OCI-LY1 (cell line): ENCODE data around the gene LIAS.

ENCODE experiments used
- H2AFZ ChIP-seq: fragments of 200-600 bp; sonication (generic), shearing (Covaris generic); 2 replicates; pipeline ENCODE4 v1.6.0; 2014; ENCODE audit warnings: antibody characterized with exemption, mild to moderate bottlenecking, low read length
- H3F3A ChIP-seq: fragments of 200-600 bp; sonication (generic), shearing (Covaris generic); 2 replicates; pipeline ENCODE4 v1.6.0; 2014; ENCODE audit warnings: mild to moderate bottlenecking, antibody characterized with exemption, low read length, moderate library complexity; ENCODE audit not compliant: insufficient read depth
- H3K27ac ChIP-seq: fragments of 200-600 bp; sonication (generic); 2 replicates; pipeline ENCODE4 v1.5.1; 2014; ENCODE audit warnings: low read length, mixed run types, mild to moderate bottlenecking, low read depth; ENCODE audit not compliant: poor library complexity, severe bottlenecking
- H3K27me3 ChIP-seq: fragments of 200-600 bp; sonication (generic); 2 replicates; pipeline ENCODE4 v1.6.0; 2014; ENCODE audit warnings: antibody characterized with exemption, mild to moderate bottlenecking, low read length, moderate library complexity; ENCODE audit not compliant: insufficient read depth
- H3K36me3 ChIP-seq: fragments of 200-600 bp; sonication (generic); 2 replicates; pipeline ENCODE4 v1.6.1; 2014; ENCODE audit warnings: mild to moderate bottlenecking, antibody characterized with exemption, low read length, moderate library complexity, mixed read lengths; ENCODE audit not compliant: insufficient read depth
- H3K4me1 ChIP-seq: fragments of 200-600 bp; sonication (generic); 2 replicates; pipeline ENCODE4 v1.5.1; 2014; ENCODE audit warnings: mild to moderate bottlenecking, low read length, moderate library complexity; ENCODE audit not compliant: insufficient read depth, severe bottlenecking
- H3K4me2 ChIP-seq: fragments of 200-600 bp; sonication (generic), shearing (Covaris generic); 2 replicates; pipeline ENCODE4 v1.6.1; 2014; ENCODE audit warnings: low read length
- H3K4me3 ChIP-seq: fragments of 200-600 bp; sonication (generic); 2 replicates; pipeline ENCODE4 v1.5.1; 2014; ENCODE audit warnings: low read length, low read depth, mild to moderate bottlenecking, mixed read lengths; ENCODE audit not compliant: poor library complexity, severe bottlenecking
- H3K79me2 ChIP-seq: fragments of 200-600 bp; shearing (Covaris generic); 2 replicates; pipeline ENCODE4 v1.6.1; 2016; ENCODE audit warnings: mixed run types, low read length, mixed read lengths; ENCODE audit not compliant: insufficient read depth
- H3K9ac ChIP-seq: fragments of 200-600 bp; sonication (generic), shearing (Covaris generic); 2 replicates; pipeline ENCODE4 v1.6.1; 2014; ENCODE audit warnings: mild to moderate bottlenecking, low read length, mixed read lengths
- H3K9me2 ChIP-seq: fragments of 200-600 bp; sonication (generic), shearing (Covaris generic); 2 replicates; pipeline ENCODE4 v1.6.1; 2014; ENCODE audit warnings: low read depth, mild to moderate bottlenecking, low read length, mixed read lengths
- H3K9me3 ChIP-seq: fragments of 200-600 bp; shearing (Covaris generic); 2 replicates; pipeline ENCODE4 v1.6.1; 2014; ENCODE audit warnings: low read length, mixed read lengths
- H4K20me1 ChIP-seq: fragments of 200-600 bp; sonication (generic), shearing (Covaris generic); 2 replicates; pipeline ENCODE4 v1.6.0; 2016; ENCODE audit warnings: mild to moderate bottlenecking, low read length; ENCODE audit not compliant: insufficient read depth
- CTCF ChIP-seq: fragments of 200-600 bp; sonication (generic), shearing (Covaris generic); IDR thresholded peaks from 2 replicates; pipeline ENCODE4 v1.5.1; 2017; ENCODE audit warnings: mild to moderate bottlenecking, antibody characterized with exemption, low read length, moderate library complexity, mixed read lengths
- EZH2 ChIP-seq: fragments of 200-600 bp; sonication (generic), shearing (Covaris generic); IDR thresholded peaks from 2 replicates; pipeline ENCODE4 v1.8.0; 2017; ENCODE audit warnings: borderline replicate concordance, mixed run types, mild to moderate bottlenecking, antibody characterized with exemption, low read length, moderate library complexity, mixed read lengths

LIAS gene

GRCh38 chr4:39522068-39522467, 63.2 kb downstream of the LIAS start:
- no peaks in the 10 kb centered on the region for H3K9me2 ChIP-seq
- H3K36me3 ChIP-seq: peaks cover 6% of the 10 kb centered on the region; the same call in 1 of the 2 replicates
- TF ChIP-seq CTCF (no peak), EZH2 (no peak)
- no peak overlapping the region for H2AFZ ChIP-seq
- H3K4me2 ChIP-seq: no peak overlapping the region
- no peaks in the 10 kb centered on the region for H3K27me3 ChIP-seq
- H3K79me2 ChIP-seq: peaks cover 28% of the 10 kb centered on the region
- H3K27ac ChIP-seq: no peak overlapping the region
- peaks cover 10% of the 10 kb centered on the region for H3K4me1 ChIP-seq
- H3K4me3 ChIP-seq: no peak overlapping the region
- no peaks in the 10 kb centered on the region for H4K20me1 ChIP-seq
- no peak overlapping the region for H3K9ac ChIP-seq
- no peaks in the 10 kb centered on the region for H3K9me3 ChIP-seq
- no peaks in the 10 kb centered on the region for H3F3A ChIP-seq

GRCh38 chr4:39524161-39524957, 65.5 kb downstream of the LIAS start:
- Histone ChIP-seq H3K4me3 (no peak overlapping the region), H3F3A (no peaks in the 10 kb centered on the region), H3K9ac (no peak overlapping the region), H3K79me2 (peaks cover 28% of the 10 kb centered on the region), H3K27me3 (no peaks in the 10 kb centered on the region), H3K9me2 (no peaks in the 10 kb centered on the region), H3K4me1 (peaks cover 24% of the 10 kb centered on the region), H4K20me1 (no peaks in the 10 kb centered on the region), H3K9me3 (no peaks in the 10 kb centered on the region), H3K27ac (no peak overlapping the region), H3K4me2 (no peak overlapping the region), H3K36me3 (no peaks in the 10 kb centered on the region), H2AFZ (no peak overlapping the region)
- TF ChIP-seq CTCF: no peak
- TF ChIP-seq EZH2: no peak

- H3K36me3 ChIP-seq: no peaks in the 10 kb centered on the region
- no peaks in the 10 kb centered on the region for H3K9me2 ChIP-seq
- H3K9me3 ChIP-seq: no peaks in the 10 kb centered on the region
- peaks cover 28% of the 10 kb centered on the region for H3K79me2 ChIP-seq
- TF ChIP-seq CTCF (no peak), EZH2 (no peak)
- no peaks in the 10 kb centered on the region for H4K20me1 ChIP-seq
- H3K4me3 ChIP-seq: peak overlapping the region; percentile 76
- H3K27me3 ChIP-seq: no peaks in the 10 kb centered on the region
- no peak overlapping the region for H3K27ac ChIP-seq
- H3F3A ChIP-seq: no peaks in the 10 kb centered on the region
- H3K4me2 ChIP-seq: peak overlapping the region; percentile 97
- peak overlapping the region; percentile 73 for H3K9ac ChIP-seq
- H2AFZ ChIP-seq: no peak overlapping the region
- peaks cover 26% of the 10 kb centered on the region for H3K4me1 ChIP-seq
These were observed 67.2 kb downstream of the LIAS start for GRCh38 chr4:39525822-39526690.
